Bronchial epithelial cell (primary cell): ENCODE results near the gene BCL2L1. TPM values are rescaled to one million over a fixed set of nuclear protein-coding genes. Genes with fewer than 3 reads are reported as not detected.

Experiments used
- DNase-seq: peaks from one replicate; pipeline ENCODE4 v3.0.0-alpha.2; 2010; ENCODE audit warnings: low read depth
- FAIRE-seq: peaks from 2 replicates; lab custom pipeline; 2011; peaks lifted over from hg19 to GRCh38; lab: Jason Lieb, UNC
- H3K27me3 ChIP-seq: 2 replicates; pipeline ENCODE4 v1.5.1; 2011; ENCODE audit warnings: low read length; ENCODE audit not compliant: control insufficient read depth, insufficient read depth
- H3K36me3 ChIP-seq: 2 replicates; pipeline ENCODE4 v1.5.1; 2011; ENCODE audit warnings: low read length; ENCODE audit not compliant: control insufficient read depth, insufficient read depth
- H3K4me3 ChIP-seq: 2 replicates; pipeline ENCODE4 v1.5.1; 2011; ENCODE audit warnings: mild to moderate bottlenecking, low read depth, low read length, control low read depth
- total RNA-seq: library from RNA; depleted of rRNA; stranded (reverse); fragments of >200 nt; gene quantifications from 2 replicates; pipeline ENCODE4 v1.2.1, GENCODE V29; 2014
- TF ChIP-seq, protein P1 (sequence below): IDR thresholded peaks from 2 replicates; pipeline ENCODE4 v1.5.1; 2011; ENCODE audit warnings: mild to moderate bottlenecking, moderate library complexity, low read length, control low read depth, inconsistent platforms; ENCODE audit not compliant: insufficient read depth, severe bottlenecking

Gene BCL2L1
- total RNA-seq, 1 donor from 2014 or later = 93.5 TPM

DNA sequence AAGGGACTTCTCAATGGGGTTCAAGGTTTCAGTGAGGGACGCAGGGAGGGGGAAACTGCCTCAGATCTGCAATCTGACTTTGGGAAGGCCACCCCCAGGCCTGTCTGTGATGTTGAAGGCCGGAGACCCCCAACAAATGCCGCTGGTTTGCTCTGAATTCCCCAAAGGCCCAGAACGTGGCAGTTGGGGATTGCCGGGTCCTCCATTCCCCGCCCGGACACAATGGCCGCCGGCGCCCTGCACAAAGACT is 326 bp upstream of the BCL2L1 start:
- peaks cover 8% of the 10 kb centered on the region for H3K36me3 ChIP-seq
- H3K4me3 ChIP-seq = peak overlapping the region; percentile 78
- TF ChIP-seq, protein P1, sequence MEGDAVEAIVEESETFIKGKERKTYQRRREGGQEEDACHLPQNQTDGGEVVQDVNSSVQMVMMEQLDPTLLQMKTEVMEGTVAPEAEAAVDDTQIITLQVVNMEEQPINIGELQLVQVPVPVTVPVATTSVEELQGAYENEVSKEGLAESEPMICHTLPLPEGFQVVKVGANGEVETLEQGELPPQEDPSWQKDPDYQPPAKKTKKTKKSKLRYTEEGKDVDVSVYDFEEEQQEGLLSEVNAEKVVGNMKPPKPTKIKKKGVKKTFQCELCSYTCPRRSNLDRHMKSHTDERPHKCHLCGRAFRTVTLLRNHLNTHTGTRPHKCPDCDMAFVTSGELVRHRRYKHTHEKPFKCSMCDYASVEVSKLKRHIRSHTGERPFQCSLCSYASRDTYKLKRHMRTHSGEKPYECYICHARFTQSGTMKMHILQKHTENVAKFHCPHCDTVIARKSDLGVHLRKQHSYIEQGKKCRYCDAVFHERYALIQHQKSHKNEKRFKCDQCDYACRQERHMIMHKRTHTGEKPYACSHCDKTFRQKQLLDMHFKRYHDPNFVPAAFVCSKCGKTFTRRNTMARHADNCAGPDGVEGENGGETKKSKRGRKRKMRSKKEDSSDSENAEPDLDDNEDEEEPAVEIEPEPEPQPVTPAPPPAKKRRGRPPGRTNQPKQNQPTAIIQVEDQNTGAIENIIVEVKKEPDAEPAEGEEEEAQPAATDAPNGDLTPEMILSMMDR = no peak
- DNase-seq = no peak
- no peaks in the 10 kb centered on the region for H3K27me3 ChIP-seq
- no peak for FAIRE-seq

DNA sequence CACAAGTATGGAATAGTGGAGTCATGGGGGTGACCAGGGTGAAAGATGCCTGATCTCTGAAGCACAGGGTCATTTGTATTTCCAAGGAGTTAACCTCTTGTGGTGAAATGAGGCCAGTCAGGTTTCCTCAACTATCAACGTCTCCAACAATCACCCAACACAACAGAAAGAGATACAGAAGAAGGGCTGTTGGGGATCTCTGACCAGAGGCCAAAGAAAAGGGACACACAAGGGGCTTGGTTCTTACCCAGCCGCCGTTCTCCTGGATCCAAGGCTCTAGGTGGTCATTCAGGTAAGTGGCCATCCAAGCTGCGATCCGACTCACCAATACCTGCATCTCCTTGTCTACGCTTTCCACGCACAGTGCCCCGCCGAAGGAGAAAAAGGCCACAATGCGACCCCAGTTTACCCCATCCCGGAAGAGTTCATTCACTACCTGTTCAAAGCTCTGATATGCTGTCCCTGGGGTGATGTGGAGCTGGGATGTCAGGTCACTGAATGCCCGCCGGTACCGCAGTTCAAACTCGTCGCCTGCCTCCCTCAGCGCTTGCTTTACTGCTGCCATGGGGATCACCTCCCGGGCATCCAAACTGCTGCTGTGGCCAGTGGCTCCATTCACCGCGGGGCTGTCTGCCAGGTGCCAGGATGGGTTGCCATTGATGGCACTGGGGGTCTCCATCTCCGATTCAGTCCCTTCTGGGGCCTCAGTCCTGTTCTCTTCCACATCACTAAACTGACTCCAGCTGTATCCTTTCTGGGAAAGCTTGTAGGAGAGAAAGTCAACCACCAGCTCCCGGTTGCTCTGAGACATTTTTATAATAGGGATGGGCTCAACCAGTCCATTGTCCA is 1.0 kb downstream of the BCL2L1 start:
- no peaks in the 10 kb centered on the region for H3K27me3 ChIP-seq
- FAIRE-seq (no peak), DNase-seq (no peak)
- H3K36me3 ChIP-seq = peaks cover 8% of the 10 kb centered on the region
- H3K4me3 ChIP-seq = peak overlapping the region; percentile 78
- TF ChIP-seq, protein P1 = no peak

DNA sequence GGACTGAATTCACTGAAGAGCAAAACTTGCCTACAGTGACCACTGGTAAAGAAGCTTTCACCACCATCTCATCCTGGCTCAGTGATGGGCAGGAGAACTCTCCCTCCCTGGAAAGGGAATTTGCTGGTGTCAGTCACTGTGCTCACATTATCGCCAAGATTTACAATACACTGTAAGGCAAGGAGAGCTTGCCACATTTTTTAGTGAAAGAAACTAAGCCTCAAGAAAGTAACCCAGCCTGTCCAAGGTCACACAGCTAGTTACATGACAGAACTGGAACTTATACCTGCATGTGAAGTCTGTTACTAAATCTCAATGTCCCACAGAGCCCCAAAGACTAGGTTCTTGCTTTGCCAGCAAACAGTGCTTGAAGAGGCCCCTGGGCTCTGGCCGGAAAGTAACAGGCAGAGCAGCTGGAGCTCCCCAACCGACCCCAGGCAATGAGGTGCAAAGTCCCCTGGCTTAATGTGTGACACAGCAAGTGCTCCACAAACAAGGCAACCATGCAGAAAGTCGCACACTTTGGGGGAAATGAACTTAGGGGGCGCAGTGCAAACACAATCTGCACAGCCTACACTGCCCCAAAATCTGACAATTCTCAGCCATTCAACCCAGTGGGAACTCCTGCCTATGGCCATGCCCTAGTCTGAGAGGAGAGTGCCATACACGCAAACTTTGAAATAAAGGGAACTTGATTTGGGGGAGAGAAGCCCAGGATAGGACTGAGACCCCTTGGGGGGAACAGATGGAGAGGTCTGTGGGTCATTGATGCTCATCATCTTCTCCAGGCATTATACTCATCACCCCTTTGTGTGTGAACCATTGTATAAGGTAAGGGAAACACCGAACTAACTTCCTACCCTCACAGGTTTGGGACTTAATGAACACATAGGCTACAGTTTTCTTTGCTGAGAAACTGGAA is 1.9 kb downstream of the BCL2L1 start:
- DNase-seq = peak; percentile 22
- no peak for FAIRE-seq
- peaks cover 8% of the 10 kb centered on the region for H3K36me3 ChIP-seq
- no peaks in the 10 kb centered on the region for H3K27me3 ChIP-seq
- H3K4me3 ChIP-seq = peak overlapping the region; percentile 78
- TF ChIP-seq, protein P1 = no peak

DNA sequence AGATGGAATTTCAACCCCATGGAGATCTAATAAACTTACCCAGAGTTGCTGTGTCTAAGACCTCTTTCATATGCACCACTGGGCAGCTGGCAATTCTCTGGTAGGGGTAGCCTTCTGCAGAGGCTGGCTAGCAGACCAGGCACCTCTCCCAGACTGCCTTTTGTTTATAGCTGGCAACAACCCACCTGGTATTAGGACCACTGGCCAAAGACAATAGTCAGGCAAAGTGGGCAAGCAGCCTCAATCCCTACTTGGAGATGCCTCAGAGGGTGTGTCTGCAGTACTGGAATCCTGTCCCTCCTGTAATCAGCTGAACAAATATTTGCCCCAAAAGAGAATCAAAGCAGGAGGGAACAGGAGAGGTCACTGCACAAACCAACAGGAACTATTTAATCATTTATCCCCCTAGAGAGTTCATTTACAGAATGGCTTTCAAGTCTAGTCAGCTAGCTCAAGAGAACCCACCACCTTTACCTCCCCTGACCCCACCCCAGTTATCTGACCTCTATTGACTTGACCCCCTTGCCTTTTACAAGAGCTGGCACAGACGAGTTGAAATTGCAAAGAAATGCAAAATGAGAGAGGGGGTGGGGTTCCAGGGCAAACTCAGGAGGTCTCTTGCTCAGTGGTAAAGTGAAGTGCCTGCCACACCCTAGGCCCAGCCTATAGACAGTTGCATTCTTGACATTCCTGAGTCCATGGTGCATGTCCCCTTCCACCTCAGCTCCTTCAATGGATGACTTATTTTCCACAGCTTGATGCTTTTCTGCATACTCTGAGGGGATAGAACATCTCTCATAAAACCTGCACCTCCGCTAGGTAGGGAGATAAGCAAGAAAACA is 2.8 kb downstream of the BCL2L1 start:
- FAIRE-seq (no peak), DNase-seq (peak; percentile 37)
- Histone ChIP-seq H3K27me3 (no peaks in the 10 kb centered on the region), H3K4me3 (peak overlapping the region; percentile 78), H3K36me3 (peaks cover 10% of the 10 kb centered on the region)
- TF ChIP-seq, protein P1 = no peak

DNA sequence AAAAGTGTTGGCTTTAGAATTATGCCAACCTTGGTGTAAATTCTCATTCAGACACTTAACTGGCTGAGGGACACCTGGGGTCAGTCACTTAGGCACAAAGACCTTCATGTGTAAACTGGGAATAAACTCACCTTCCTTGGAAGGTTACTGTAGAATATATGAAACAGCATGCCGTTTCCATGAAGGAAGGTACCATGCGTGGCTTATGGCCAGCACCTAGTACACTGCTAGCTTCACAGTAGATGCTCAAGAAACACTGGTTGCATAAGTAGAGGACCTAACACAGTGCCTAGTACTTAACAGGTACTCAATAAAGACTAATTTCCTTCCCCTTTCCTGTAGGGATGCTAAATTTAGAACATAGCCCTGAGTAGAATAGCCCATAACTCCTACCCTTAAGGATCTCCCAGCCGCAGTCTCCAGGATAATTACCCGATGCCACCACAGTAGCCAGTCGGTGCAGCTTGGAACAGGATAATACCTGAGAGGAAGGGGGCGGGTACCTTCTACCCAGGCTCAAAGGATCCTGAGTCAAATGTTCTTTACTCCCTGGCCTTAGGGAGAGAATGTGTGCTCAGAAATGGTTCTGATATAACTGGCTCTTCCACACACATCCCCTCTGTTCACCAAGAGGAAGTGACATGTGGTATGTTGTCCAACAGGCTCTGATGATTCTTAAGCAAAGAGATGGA is 3.6 kb downstream of the BCL2L1 start:
- Histone ChIP-seq H3K36me3 (peaks cover 14% of the 10 kb centered on the region), H3K27me3 (no peaks in the 10 kb centered on the region)
- TF ChIP-seq, protein P1 = no peak

More for the DNA sequence above, 3.6 kb downstream of the BCL2L1 start:
- FAIRE-seq (no peak), DNase-seq (peak; percentile 95)
- peak overlapping the region; percentile 78 for H3K4me3 ChIP-seq
